ENCODE data around the gene DPPA3.
"Not testable (repeated sequence)": the region's sequence is repeated elsewhere in the genome, so short reads cannot be mapped to it uniquely, and the experiment has no call there.

The DPPA3 gene

DNA sequence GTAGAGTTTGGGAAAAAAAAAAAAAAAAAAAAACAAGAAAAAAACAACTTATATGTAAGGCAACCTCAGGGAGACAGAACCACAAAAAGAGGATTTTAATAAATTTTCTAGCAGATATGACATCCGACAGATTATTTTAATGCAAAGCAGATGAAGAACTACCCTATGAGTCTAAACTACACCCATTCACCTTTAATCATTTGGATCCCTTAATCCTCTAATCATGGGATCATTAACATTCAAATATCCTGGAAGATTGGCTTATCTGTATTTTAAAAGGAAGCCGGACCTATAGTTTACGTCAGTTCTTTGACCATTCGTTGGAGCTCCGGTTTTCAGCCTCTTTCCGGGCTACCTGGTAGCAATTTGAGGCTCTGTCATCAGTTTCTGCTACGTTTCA lies at the start of gene DPPA3:
DPPA3 (plus strand) TSS at position 301 of the 400 bp plus-strand sequence. CDS start 138 bp downstream, outside the sequence.
- DNase-seq, result no peak

- no peak for DNase-seq
These were observed 49.5 kb upstream of the DPPA3 start for GRCh38 chr12:7661741-7662140.

DNA sequence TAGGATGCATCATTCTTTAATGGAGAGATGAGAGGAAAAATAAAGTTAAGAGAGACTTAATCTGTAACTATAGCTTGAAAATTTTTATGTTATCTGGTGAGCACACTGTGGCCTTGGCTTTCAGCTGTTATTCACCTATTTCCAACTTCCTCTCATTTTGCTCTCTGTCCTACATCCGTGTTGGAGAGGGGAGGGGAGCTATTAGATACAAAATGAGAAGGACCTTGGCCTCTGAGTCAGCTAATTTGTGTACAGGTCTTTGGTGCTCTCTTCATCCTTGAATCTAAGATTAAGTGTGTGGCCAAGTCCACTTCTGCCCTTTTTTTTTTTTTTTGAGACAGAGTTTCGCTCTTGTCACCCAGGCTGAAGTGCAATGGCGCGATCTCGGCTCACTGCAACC lies 44.6 kb upstream of the DPPA3 start:
- no peak for DNase-seq

- DNase-seq, result no peak
These were observed 44.1 kb upstream of the DPPA3 start for GRCh38 chr12:7667125-7667524.

GRCh38 chr12:7668171-7668570 lies 43.1 kb upstream of the DPPA3 start:
- DNase-seq, result no peak

- not testable (repeated sequence) for DNase-seq
These were observed 35.8 kb upstream of the DPPA3 start for GRCh38 chr12:7675455-7675854.

DNA sequence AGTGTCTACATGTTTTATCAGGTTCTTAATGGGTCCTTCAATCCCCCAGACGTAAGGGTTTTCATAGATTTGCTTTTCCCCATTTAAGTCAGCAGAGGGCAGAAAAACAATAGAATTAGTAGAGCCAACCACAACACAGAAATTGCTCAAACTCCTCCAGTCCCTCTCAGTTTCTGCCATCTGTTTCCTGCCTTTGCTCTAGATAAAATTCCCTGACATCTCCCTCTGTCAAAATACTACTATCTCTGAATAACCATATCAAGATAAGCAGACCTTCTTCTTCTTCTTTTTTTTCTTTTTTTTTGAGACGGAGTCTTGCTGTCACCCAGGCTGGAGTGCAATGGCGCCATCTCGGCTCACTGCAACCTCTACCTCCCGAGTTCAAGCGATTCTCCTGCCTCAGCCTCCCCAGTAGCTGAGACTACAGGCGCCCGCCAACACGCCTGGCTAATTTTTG lies 33.8 kb upstream of the DPPA3 start:
- DNase-seq, result not testable (repeated sequence)

DNA sequence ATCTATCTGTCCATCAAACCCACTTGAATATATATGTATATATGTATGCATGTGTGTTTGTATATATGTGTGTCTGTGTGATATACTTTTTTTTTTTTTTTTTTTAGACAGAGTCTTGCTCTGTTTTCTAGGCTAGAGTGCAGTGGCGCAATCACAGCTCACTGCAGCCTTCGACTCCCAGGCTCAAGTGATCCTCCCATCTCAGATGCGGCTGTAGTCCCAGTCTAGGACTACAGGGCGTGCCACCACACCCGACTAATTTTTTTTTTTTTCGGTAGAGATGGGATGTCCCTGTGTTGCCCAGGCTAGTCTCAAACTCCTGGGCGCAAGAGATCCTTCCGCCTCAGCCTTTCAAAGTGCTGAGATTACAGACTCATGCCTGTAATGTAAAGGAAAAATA lies 32.5 kb upstream of the DPPA3 start:
- no peak for DNase-seq

DNA sequence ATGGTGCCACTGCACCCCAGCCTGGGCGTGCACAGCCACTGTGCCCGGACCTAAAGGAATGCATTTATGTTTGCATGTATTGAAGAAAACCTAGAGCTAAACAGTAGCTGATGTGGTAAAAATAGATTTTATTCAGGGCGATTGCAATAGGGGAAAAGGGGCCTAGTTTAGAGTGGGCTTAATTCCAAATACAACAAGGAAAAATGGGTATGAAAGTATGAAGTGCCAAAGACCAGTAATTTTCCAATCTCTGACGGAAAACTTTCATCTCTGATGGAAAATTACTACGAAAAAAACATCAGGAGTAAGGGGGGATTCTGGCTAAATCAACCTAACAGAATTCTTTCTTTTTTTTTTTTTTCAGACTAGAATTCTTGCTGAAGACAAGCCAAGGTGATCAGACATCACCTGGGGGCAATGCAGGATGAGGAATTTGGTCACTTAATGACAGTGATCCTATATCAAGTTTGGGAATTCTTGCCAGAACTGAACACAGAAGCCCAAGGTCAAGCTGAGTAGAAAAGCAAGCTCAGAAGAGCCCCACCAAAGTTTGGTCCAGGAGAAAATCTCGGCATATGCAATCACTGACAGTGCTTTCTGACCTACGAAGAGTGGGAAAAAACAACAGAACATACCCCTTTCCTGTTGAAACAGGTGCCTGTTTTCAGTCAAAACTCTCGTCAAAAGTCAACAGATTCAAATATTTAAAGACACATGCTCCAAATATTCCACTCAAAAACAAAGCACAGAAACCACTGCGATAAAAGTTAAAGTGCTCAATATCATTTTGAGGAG lies 31.8 kb upstream of the DPPA3 start:
- DNase-seq, result no peak

- DNase-seq, result no peak
These were observed 29.7 kb upstream of the DPPA3 start for GRCh38 chr12:7681535-7681934.

GRCh38 chr12:7693793-7694192 lies 17.4 kb upstream of the DPPA3 start:
- DNase-seq, result no peak

DNA sequence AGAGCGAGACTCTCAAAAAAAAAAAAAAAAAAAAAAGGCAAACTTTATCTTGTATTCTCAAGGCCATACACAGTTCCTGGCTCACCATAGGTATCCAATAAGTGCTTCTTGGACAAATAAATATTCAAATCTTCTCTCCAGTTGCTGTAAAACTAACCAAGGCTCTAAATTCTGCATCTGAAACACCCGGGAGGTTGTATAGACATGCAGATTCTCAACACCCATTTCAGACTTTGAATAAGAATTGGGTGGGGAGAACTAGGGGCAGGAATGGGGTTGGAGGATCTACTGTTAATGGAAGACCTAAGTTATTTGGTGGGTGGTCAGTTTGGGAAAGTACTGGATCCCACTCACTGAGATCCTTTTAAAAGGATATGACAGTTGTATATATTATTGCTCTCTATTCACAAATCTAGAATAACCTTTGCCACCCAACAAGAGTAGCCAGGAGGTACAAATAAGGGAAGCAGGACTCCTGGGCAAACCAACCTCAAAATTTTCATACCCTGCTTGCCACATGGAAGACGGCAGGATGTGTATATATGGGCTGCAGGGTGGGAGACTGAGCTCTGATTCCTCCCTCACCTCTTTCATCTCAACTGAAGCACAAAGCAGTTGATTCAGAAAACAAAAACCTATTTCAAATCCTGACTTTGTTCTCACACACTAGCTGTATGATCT lies 16.5 kb upstream of the DPPA3 start:
- DNase-seq, result no peak

GRCh38 chr12:7695237-7695560 lies 16.0 kb upstream of the DPPA3 start:
- no peak for DNase-seq

- DNase-seq, result no peak
These were observed 15.6 kb upstream of the DPPA3 start, which contains the start of gene GDF3 for GRCh38 chr12:7695566-7696197. GDF3 (minus strand) TSS chr12:7695775; CDS start chr12:7695728, 47 bp downstream.

GRCh38 chr12:7705846-7706245 lies 5.4 kb upstream of the DPPA3 start:
- no peak for DNase-seq

DNA sequence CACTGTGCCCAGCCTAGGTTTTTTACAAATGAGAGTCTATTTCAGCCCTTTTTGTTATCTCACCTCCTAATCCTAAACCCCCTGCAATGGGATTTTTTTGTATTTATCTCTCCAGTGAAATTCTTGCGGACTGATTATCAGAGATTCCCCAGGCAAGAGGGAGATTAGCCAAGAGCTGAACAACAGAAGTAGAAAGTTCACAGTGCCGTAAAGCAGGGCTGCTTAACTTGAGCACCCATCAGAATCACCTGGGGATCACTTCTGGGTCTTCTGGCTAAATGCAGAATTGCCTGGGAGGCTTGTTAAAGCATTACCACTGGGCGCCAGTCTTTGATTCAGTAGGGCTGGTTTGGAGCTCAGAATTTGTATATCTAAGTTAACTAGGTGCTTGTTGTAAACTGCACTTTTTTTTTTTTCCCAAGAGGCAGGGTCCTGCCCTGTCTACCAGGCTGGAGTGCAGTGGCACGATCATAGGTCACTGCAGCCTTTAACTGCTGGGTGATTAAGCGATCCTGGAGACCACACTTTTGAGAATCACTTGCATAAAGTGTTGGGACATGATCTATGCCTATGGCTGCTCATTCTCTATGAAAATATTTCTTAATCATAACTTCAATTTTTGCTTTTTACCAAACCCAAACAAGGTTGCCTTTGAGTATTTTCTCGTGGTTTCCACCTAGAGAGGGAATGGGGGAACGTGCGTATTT lies 1.1 kb upstream of the DPPA3 start:
- DNase-seq, result no peak

DNA sequence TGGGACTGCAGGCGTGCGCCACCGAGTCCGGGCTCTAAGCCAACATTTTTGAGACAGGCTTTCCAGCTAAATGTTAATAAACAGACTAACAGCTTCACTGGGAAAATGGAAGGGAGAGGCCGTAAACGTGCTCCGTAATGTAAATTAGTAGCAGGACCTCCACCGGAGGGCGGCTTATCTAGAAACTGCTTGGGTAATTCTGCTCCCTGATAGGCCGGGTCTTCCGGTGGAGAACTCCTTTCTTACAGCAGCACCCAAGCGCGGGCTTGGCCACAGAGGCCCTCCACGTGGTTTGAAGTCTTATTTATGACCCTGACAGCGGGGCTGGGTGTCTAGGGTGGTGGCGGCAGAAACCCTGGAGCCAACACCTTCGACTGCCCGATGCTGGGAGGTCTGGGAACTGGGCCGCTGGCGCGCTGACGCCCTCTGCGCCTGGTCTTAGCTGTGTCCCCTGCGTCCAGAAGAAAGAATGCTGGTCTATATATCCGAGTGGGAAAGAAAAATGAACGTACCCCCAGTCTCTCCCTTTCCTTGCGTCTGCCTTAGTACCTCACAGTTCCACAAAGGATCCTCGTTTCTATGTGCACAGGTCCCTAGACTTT lies 1.7 kb downstream of the DPPA3 start:
- DNase-seq, result no peak

- no peak for DNase-seq
These were observed 5.1 kb downstream of the DPPA3 start for GRCh38 chr12:7716381-7716780.

GRCh38 chr12:7719946-7720730 lies 8.9 kb downstream of the DPPA3 start:
- DNase-seq, result no peak

DNA sequence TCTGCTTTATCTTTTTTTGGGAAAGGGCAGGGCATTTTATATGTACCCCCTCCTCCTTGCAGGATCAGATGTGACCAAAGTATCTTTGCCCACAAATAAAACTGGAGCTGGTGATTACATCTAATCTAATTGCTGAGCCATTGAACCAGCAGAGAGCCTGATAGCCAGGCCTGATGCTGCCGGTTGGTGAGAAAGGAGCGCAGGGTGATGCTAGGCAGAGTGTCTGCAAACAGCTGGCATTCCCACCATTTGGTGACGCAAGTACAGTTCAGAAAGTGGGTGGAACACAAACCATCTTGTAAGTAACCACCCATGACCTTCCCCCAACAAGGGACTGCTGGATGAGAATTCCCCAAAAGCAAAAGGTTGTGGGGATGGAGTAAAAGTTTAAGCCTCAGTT lies 12.7 kb downstream of the DPPA3 start:
- DNase-seq, result no peak

GRCh38 chr12:7729746-7730145 lies 18.5 kb downstream of the DPPA3 start:
- no peak for DNase-seq

GRCh38 chr12:7730984-7731383 lies 19.8 kb downstream of the DPPA3 start:
- DNase-seq, result not testable (repeated sequence)

Data from NCI-H187 treated with DMSO at 0.1 percent for 48 hours (cell line).